Vagina (tissue), 2 donors: Measurements from ENCODE around the gene DNAJC19.

ENCODE experiments used
- CTCF ChIP-seq, 3 experiments: fragments of 450-650 bp in 2 of 3; fragments of 200-600 bp in 1 of 3; sonication (generic) in 1 of 3; IDR thresholded peaks; one replicate each; pipeline ENCODE4 v1.5.1; 2017 to 2019; ENCODE audit warnings: antibody characterized with exemption in 3 of 3, mild to moderate bottlenecking in 2 of 3, moderate library complexity in 2 of 3
- POLR2A ChIP-seq, 2 donors: fragments of 450-650 bp; IDR thresholded peaks; one replicate each; pipeline ENCODE4 v1.6.1; 2017; ENCODE audit warnings: antibody characterized with exemption in 2 of 2, mild to moderate bottlenecking in 2 of 2, moderate library complexity in 2 of 2
- POLR2AphosphoS5 ChIP-seq, 2 donors: sonication (generic); formaldehyde crosslinking; IDR thresholded peaks; one replicate each; pipeline ENCODE4 v1.9.0; 2017; ENCODE audit warnings: antibody characterized with exemption in 2 of 2, mild to moderate bottlenecking in 2 of 2, low read depth in 1 of 2; ENCODE audit not compliant: insufficient read depth in 1 of 2

DNA sequence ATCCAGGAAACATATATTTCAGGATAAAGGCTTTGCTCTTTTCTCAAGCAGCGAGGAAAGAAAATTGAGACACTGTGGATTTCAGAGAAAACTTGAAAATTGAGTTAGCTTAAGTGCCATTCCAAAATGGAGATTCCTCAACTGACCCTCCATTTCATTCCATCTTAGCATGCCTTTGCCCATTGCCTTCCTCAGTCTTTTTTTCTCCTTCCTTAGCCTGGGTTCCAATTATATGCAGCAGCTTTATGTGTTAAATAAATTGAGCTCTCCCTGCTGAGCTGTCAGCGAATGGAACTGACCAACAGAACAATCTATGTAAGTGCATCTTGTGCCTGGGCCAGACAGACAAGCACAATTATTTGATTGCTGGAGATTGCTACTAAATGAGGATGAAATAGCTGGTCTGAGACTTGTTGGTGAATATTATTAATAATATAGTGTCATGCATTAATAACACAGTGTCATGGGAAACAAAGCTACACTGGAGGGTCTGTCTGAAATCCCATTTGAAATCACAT, 6.9 kb upstream of the DNAJC19 start:
- no peak for TF ChIP-seq CTCF (IDR thresholded peaks at IDR 0.05)
- TF ChIP-seq POLR2A (IDR thresholded peaks at IDR 0.05) = no peak
- TF ChIP-seq POLR2AphosphoS5 (IDR thresholded peaks at IDR 0.05; ENCODE audit: insufficient read depth in 1 of 2, low read depth in 1 of 2) = no peak
